Activated naive CD4-positive, alpha-beta T cell (primary cell): ENCODE data around the gene VGF.
"Not testable (repeated sequence)": the region's sequence is repeated elsewhere in the genome, so short reads cannot be mapped to it uniquely, and the experiment has no call there.

Source experiments
- DNase-seq, 4 experiments: peaks; one replicate each; lab custom pipeline; 2025; lab: John Stamatoyannopoulos, UW

Gene VGF

GRCh38 chr7:101134399-101134980 is 30.9 kb downstream of the VGF start:
- DNase-seq, result no peak

GRCh38 chr7:101133621-101134398 is 31.6 kb downstream of the VGF start:
- no peak for DNase-seq

GRCh38 chr7:101132626-101133600 is 32.5 kb downstream of the VGF start:
- DNase-seq, result not testable (repeated sequence)

- no peak for DNase-seq
These were observed 35.7 kb downstream of the VGF start for GRCh38 chr7:101129603-101130117.

- DNase-seq, result no peak
These were observed 37.1 kb downstream of the VGF start for GRCh38 chr7:101128040-101128834.

GRCh38 chr7:101127460-101128039 is 37.8 kb downstream of the VGF start:
- DNase-seq, result no peak

- DNase-seq, result peak in 2 of 4 experiments; percentile 8 to 42
These were observed 38.5 kb downstream of the VGF start, which contains the start of gene SERPINE1 for GRCh38 chr7:101126651-101127459. SERPINE1 (plus strand) TSS chr7:101127104; CDS start chr7:101128394, 1,290 bp downstream.

- DNase-seq, result no peak
These were observed 39.2 kb downstream of the VGF start for GRCh38 chr7:101125989-101126650.

GRCh38 chr7:101124376-101125056 is 40.9 kb downstream of the VGF start:
- DNase-seq, result no peak

GRCh38 chr7:101123703-101124068 is 41.7 kb downstream of the VGF start:
- DNase-seq, result no peak

- no peak for DNase-seq
These were observed 42.3 kb downstream of the VGF start for GRCh38 chr7:101122933-101123702.

GRCh38 chr7:101121991-101122932 is 43.1 kb downstream of the VGF start:
- no peak for DNase-seq

- DNase-seq, result not testable (repeated sequence)
These were observed 43.8 kb downstream of the VGF start for GRCh38 chr7:101121631-101121990.

GRCh38 chr7:101120315-101120714 is 45.1 kb downstream of the VGF start:
- DNase-seq, result no peak

GRCh38 chr7:101119876-101120275 is 45.5 kb downstream of the VGF start:
- no peak for DNase-seq

GRCh38 chr7:101118856-101119255 is 46.5 kb downstream of the VGF start:
- DNase-seq, result no peak

GRCh38 chr7:101116898-101117297 is 48.5 kb downstream of the VGF start:
- no peak for DNase-seq
